CD4-positive, alpha-beta T cell treated with Interleukin-4 for 1 hour (primary cell): ENCODE measurements around the gene PDRG1.
"Not testable (repeated sequence)": the region's sequence is repeated elsewhere in the genome, so short reads cannot be mapped to it uniquely, and the experiment has no call there.

Experiments used
- DNase-seq, 2 donors: peaks; one replicate each; pipeline ENCODE4 v3.0.0-alpha.2; 2020 to 2022

PDRG1 gene

GRCh38 chr20:31966991-31967655 is 15.3 kb upstream of the PDRG1 start:
- DNase-seq: no peak

GRCh38 chr20:31963889-31964288 is 12.0 kb upstream of the PDRG1 start:
- DNase-seq: no peak

GRCh38 chr20:31962761-31963160 is 10.9 kb upstream of the PDRG1 start:
- no peak for DNase-seq

- DNase-seq: no peak
Measured at GRCh38 chr20:31956556-31957526, 5.0 kb upstream of the PDRG1 start.

GRCh38 chr20:31954500-31954899 is 2.7 kb upstream of the PDRG1 start:
- no peak for DNase-seq

GRCh38 chr20:31953556-31954148 is 1.8 kb upstream of the PDRG1 start:
- no peak for DNase-seq

- DNase-seq: no peak
Measured at GRCh38 chr20:31951203-31951529, 680 bp downstream of the PDRG1 start.

GRCh38 chr20:31949877-31950646 is 1.8 kb downstream of the PDRG1 start:
- no peak for DNase-seq

- DNase-seq: no peak
Measured at GRCh38 chr20:31948008-31948407, 3.8 kb downstream of the PDRG1 start.

- no peak for DNase-seq
Measured at GRCh38 chr20:31945785-31946184, 6.1 kb downstream of the PDRG1 start.

GRCh38 chr20:31945319-31945718 is 6.5 kb downstream of the PDRG1 start:
- no peak for DNase-seq

- DNase-seq: no peak
Measured at GRCh38 chr20:31943052-31943471, 8.8 kb downstream of the PDRG1 start.

GRCh38 chr20:31939661-31940060 is 12.2 kb downstream of the PDRG1 start:
- no peak for DNase-seq

- DNase-seq: no peak
Measured at GRCh38 chr20:31937820-31938219, 14.0 kb downstream of the PDRG1 start.

- no peak for DNase-seq
Measured at GRCh38 chr20:31936420-31936819, 15.4 kb downstream of the PDRG1 start.

GRCh38 chr20:31934968-31935764 is 16.7 kb downstream of the PDRG1 start:
- no peak for DNase-seq

GRCh38 chr20:31934491-31934890 is 17.4 kb downstream of the PDRG1 start:
- DNase-seq: no peak

GRCh38 chr20:31933698-31934097 is 18.1 kb downstream of the PDRG1 start:
- no peak for DNase-seq

- DNase-seq: no peak
Measured at GRCh38 chr20:31930779-31931178, 21.1 kb downstream of the PDRG1 start.

- not testable (repeated sequence) for DNase-seq
Measured at GRCh38 chr20:31929631-31930030, 22.2 kb downstream of the PDRG1 start.

- DNase-seq: no peak
Measured at GRCh38 chr20:31927627-31928159, 24.2 kb downstream of the PDRG1 start.

- DNase-seq: no peak
Measured at GRCh38 chr20:31926493-31926892, 25.4 kb downstream of the PDRG1 start.
